ENCODE measurements around the gene MOCS3.

- TF ChIP-seq NFXL1 (IDR thresholded peaks at IDR 0.05; ENCODE audit: borderline replicate concordance) (no peak), SREBF1 (IDR thresholded peaks at IDR 0.05; ENCODE audit: low read length) (no peak), EP300 (IDR thresholded peaks at IDR 0.05; ENCODE audit: borderline replicate concordance in 1 of 2, control insufficient read depth in 1 of 2, low read depth in 2 of 2, low read length in 2 of 2) (no peak), YY1 (IDR thresholded peaks at IDR 0.05; ENCODE audit: low read depth, low read length) (no peak), POLR2A (IDR thresholded peaks at IDR 0.05; ENCODE audit: low read depth, low read length) (no peak), CBX5 (IDR thresholded peaks at IDR 0.05; ENCODE audit: low read depth) (no peak), FOXK2 (IDR thresholded peaks at IDR 0.05) (no peak)
Measured at GRCh38 chr20:50932691-50933280, 25.8 kb upstream of the MOCS3 start.
